GM18517 (cell line): ENCODE measurements around the gene YPEL5.
A peak's percentile ranks its signal among the peaks of the same experiment; 100 is the strongest.
"Not testable (repeated sequence)": the region's sequence is repeated elsewhere in the genome, so short reads cannot be mapped to it uniquely, and the experiment has no call there.

Experiments used
- ATAC-seq: cut with Tn5 transposase; IDR thresholded peaks from one replicate; pipeline ENCODE4 v1.9.1; 2021; ENCODE audit warnings: mild to moderate bottlenecking, moderate library complexity; ENCODE audit not compliant: unreplicated experiment

Gene YPEL5

GRCh38 chr2:30136764-30137444, 9.9 kb upstream of the YPEL5 start:
- ATAC-seq = no peak

DNA sequence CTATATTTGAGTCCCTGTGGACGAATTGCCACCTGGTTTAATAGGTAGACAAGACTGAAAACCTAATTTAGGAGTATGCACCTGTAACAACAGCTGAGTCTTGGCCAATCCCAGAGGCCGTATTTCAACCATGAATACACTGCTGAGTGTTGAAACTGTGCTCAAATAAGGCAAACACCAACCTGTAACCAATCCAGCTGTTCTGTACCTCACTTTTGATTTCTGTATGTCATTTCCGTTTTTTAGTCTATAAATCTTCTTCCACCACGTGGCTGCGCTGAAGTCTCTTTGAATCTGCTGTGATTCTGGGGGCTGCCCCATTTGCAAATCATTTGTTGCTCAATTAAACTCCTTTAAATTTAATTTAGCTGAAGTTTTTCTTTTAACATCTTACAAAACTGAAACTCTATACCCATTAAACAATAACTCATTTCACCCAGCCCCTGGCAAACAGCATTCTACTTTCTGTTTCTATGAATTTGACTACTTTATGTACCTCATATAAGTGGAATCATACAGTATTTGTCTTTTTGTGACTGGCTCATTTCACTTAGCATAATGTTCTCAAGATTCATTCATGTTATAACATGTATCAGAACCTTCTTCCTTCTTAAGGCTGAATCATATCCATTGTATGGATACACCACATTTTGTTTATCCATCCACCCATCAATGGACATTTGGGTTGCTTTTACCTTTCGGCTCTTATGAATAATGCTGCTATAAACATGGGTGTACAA, 7.5 kb upstream of the YPEL5 start:
- peak; percentile 75 for ATAC-seq

GRCh38 chr2:30141136-30141535, 5.7 kb upstream of the YPEL5 start:
- no peak for ATAC-seq

DNA sequence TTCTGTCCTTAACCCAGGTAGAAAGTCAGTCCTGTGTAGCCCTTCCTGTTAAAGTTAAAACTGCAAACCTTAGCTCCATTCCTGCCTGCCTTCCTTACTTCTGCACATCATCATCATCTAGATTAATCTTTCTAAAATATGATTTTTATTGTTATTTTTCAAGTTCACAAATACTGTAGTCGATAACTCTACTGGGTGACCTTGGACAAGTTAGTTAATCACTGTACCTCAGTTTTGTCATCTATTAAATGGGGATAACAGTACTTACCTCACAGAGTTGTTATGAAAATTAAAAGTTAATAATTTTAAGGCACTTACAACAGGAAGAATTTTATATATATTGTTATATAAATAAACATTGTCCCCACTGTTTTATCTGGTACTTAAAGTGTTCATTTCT, 2.5 kb upstream of the YPEL5 start:
- no peak for ATAC-seq

DNA sequence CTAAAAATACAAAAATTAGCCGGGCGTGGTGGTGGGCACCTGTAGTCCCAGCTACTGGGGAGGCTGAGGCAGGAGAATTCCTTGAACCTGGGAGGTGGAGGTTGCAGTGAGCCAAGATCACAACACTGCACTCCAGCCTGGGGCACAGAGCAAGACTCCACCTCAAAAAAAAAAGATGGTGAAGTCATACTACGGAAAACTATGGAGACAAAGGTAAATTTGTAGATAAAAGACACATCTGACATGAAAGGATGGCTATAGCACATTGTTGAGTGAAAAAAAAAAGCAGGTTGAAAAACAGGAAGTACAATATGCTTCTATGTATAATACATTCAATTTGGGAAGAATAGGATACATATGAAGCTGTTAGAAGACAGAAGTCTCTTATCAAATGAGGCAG, 1.9 kb upstream of the YPEL5 start:
- not testable (repeated sequence) for ATAC-seq

DNA sequence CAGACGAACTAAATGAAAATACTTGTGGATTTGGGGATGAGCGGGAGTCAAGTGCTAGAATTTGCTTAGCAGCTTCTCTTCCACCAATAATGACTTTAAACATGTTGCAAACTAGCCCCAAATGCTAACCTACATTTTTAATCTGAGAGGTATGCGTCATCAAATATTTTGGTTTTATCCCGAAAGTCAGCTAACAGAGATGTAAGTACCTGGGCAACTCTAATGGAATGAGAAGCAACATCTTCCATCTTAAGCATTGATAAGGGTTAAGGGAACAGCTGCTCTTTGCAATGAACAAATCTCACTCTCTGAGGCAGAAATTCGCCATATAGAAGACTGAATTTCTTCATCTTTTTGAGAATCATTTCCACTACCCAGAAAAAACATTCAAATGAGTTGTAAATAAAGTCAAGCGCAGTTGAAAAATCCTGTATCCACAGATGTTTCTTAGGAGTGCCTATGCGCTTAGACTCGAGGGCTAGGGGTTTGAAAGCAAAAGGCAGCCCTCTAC, 926 bp upstream of the YPEL5 start:
- no peak for ATAC-seq

- ATAC-seq = no peak
These were observed 448 bp downstream of the YPEL5 start for GRCh38 chr2:30147196-30147714.

DNA sequence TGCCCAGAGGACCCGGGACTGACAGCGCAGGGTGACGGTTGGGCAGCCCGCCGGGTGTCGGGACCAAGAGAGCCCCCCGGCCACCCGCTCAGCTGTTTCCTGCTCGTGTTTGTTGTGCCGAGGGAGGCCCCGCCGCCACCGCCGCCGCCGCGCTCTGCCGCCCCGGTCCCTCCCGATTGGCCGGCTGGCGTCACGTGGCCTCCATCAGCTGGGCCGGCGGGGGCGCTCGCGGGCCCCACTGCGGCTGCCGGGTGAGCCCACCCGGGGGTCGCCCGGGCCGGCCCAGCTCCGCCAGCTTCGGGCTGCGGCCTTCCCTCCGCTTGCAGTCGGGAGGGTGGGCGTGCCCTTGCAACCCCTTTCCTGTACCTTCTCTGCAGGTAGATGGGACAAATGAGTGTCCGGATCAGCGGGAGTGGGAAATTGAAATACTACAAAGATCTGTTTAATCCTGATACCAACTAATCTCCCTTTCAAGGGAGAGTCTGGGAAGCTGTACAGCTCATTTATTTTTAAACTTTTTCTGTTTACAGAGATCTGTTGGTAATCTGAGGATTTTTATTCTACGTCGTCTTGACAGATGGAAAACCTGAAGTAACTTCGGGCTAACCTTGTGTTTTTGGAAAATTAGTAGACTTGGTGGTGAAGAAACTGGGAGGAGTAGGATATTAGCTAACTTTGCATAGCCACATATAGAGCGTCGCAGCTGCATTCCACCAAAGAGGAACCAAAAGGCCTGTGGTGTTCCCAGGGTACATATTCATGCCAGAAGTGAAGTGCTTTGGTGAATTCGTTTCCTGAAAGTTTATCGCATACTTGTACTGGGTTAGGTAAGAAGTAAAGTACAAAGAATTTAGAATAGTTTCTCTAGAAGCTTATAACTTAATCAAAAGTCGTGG, 1.2 kb downstream of the YPEL5 start:
- no peak for ATAC-seq

DNA sequence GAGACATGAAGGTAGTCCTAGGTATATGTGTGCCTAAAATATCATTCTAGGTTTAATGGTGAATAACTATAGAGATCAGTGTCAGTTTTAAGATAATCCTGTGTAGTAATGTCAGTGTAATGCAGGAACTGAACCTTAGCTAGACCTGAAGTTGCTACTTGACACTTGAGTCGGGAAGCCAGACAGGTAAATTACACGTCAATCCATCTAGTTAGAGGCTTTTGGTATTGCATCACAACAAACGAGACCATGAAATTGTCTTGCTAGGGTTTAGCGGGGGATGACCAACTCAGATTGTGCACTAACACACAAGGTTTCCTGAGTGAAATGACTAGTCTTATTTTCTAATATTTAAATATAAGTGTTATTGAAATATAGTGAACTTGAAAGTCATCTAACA, 2.0 kb downstream of the YPEL5 start:
- no peak for ATAC-seq

- no peak for ATAC-seq
These were observed 2.7 kb downstream of the YPEL5 start for GRCh38 chr2:30149513-30149912.

DNA sequence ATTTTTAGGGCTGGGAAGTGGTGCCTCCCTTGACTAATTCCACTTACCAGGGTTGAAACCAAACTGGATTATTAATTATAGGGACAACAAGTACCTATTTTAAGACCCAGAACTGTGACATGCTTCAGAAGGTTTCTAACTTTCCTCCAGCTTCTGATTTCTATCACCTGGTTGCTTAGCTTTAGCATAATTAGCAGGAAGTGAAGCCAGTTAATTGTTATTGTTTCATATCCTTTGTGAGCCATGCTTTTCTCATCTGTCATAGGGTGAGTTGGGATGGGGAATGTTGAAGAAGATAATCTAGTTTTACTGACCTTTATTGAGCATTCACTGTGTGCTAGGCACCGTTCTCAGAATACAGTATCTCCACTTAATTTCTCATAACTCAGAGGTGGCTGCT, 3.2 kb downstream of the YPEL5 start:
- ATAC-seq = no peak

DNA sequence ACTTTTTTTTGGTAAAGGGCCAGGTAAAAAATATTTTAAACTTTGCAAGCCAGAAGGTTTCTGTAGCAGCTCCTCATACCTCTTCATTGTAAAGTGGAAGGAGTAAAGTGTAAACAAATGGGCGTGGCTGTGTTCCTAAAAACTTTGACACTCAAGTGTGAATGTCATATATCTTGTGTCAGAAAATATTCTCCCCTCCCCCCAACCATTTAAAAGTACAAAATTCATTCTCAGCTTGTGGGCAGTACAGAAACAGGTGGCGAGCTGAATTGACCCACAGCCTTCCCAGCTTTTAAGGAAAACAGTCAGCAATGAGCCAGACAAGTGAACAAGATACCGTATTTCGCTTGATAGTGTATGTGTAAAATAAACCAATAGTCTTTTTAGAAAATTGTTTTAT, 4.0 kb downstream of the YPEL5 start:
- ATAC-seq = no peak

GRCh38 chr2:30152385-30152784, 5.6 kb downstream of the YPEL5 start:
- ATAC-seq = no peak

DNA sequence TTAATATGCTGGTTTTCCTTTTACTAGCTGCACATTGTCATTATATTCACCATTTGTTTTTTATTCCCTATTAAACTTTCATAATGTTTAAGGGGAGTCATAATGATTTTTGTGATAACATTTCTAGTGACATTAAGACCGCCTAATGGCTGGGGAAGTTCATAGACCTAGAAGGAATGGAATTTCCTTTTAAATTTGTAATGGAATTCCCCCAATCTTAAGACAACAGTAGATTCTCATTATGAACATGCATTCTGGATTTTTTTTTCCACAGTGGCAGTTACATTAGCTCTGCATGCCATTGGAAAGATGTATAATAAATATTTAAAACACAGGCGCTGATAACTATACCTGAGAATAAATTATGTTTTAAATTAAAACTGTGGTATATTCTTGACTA, 8.4 kb downstream of the YPEL5 start:
- no peak for ATAC-seq

DNA sequence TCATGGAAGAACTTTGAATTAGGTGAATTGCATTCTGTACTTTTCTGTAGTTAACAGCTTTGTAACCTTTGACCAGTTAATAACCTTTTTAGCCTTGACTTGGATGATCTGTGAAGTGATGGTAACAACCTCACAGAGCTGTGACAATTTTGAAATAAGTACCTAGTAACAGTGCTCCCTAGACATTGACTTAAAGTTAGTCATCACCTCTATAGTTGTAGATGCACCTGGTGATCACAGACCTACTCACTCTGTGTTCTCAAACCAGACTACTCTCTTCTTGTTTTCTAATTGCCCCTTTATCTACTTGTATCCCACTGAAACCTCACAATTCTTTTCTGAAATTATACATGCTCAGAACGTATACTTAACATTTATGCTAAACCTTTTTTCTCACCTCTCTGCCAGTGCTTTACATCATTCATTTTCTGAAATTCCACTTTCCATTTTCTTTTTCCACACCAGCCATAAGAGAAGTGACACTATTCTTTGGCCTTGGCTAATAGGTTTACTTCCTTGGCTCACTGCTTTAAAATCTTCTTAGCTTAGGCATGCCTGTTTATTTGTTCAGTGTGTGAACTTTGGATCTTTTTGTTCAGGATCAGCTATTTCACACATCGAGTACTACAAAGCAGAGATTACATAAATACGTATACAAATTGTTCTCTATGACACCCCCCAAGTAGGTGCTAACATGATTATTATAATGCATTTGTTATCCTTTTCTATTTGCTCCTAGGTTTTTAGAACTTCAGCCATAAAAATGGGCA, 9.3 kb downstream of the YPEL5 start:
- ATAC-seq = no peak

- ATAC-seq = no peak
These were observed 10.8 kb downstream of the YPEL5 start for GRCh38 chr2:30157616-30158015.

GRCh38 chr2:30159766-30160165, 13.0 kb downstream of the YPEL5 start:
- ATAC-seq = no peak

DNA sequence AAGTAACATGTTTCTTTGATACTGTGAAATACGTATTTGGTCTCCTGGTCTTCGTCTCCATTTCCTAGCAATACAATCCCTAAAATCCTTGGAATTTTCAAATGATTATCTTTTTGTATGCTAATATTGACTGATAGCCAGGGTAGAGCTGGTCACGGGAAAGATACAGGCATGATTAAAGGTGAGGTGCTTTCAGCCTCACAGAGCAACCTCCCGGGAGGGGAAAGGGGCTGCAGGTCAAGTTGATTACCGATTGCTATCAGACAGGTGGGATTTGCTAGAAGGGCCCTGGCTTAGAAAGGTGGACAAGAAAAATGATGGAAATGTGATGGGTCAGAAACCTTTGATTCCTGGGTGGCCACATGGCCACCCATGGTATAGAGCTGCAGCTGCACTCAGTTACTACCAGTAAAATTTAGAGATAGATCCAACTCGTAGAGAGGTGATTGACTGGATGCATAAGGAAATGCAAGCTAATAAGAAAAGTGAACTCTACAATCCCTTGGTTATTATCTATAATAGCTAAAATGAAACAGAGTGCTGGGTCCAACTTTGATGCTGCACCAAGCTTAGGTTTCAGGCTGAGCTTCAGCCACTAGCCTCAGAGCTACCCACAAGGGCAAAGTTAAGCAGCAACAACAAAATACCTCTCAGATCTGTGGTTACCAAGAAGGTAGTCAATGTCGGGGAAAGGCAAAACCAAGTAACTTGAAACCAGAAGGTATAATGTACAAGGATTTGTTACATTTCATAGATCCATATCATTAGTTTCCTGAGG, 15.3 kb downstream of the YPEL5 start:
- no peak for ATAC-seq

- no peak for ATAC-seq
These were observed 16.0 kb downstream of the YPEL5 start for GRCh38 chr2:30162806-30163205.
